ENCODE data around the gene DET1. TPM values are rescaled to one million over a fixed set of nuclear protein-coding genes. Genes with fewer than 3 reads are reported as not detected.

The DET1 gene
- total RNA-seq, 4 donors from 2014 or later = 4.1 to 8.7 (median 6.7) TPM

DNA sequence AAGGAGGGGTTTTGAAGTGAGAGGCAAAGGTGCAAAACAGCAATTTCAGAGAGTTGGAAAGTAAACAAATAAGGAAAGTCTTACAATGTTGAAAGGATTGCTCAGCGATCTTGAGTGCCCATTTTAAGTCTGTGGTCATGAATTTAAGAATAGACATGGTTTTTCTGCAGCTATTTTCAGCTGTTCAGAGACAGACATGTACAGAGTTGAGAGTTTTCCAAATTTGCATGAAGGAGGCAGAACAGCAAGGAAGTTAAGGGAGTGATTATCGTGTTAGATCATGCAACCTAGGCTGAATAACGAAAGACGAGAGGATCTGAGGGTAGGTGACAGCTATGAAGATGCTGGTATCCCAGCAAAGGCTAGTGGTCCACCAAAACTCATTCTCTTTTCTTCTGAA lies 37.2 kb downstream of the DET1 start:
- TF ChIP-seq, protein P1, sequence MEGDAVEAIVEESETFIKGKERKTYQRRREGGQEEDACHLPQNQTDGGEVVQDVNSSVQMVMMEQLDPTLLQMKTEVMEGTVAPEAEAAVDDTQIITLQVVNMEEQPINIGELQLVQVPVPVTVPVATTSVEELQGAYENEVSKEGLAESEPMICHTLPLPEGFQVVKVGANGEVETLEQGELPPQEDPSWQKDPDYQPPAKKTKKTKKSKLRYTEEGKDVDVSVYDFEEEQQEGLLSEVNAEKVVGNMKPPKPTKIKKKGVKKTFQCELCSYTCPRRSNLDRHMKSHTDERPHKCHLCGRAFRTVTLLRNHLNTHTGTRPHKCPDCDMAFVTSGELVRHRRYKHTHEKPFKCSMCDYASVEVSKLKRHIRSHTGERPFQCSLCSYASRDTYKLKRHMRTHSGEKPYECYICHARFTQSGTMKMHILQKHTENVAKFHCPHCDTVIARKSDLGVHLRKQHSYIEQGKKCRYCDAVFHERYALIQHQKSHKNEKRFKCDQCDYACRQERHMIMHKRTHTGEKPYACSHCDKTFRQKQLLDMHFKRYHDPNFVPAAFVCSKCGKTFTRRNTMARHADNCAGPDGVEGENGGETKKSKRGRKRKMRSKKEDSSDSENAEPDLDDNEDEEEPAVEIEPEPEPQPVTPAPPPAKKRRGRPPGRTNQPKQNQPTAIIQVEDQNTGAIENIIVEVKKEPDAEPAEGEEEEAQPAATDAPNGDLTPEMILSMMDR (IDR thresholded peaks at IDR 0.05) = no peak
- ATAC-seq (ENCODE audit: low FRiP score) (no peak), DNase-seq (ENCODE audit: low spot score) (no peak)

DNA sequence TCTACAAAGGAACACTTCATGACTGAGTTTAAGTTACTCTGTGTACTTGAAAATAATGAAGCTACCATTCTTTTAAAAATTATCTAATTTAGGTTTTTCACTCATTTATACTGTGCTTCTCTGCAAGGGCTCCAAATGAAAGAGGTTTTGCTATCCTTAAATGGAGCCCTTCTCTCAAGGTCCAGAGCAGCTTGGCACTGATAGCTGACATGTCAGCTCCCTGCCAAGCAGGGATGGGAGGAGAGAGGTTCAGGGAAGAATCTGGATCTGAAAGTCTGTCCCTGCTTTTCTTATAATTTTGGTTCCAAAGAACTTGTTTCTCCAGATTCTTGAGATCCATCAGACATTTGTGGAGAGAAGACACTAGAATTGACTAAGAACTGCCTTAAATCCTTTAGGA lies 39.9 kb downstream of the DET1 start:
- ATAC-seq (ENCODE audit: low FRiP score) (no peak), DNase-seq (ENCODE audit: low spot score) (no peak)
- TF ChIP-seq, protein P1 (IDR thresholded peaks at IDR 0.05) = no peak

DNA sequence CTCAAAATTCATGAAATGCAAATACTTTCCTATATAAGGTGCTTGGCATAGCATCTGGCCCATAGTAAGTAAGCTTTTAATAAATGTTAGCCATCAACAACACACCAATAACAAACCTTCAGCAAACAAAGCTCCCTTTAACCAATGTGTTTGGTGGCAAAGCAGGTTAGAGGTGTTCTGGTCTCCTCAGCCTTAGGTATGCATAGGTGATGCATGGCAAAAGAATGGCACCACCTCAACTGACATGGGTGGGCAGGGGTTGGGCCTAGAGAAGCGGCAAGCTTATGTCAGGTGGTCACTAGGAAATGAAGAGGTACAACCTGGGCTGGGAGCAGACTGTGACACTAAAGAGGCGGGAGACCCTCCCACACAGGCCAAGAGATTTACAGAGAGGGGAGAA lies 40.8 kb downstream of the DET1 start:
- DNase-seq (ENCODE audit: low spot score) (no peak), ATAC-seq (ENCODE audit: low FRiP score) (no peak)
- TF ChIP-seq, protein P1 (IDR thresholded peaks at IDR 0.05) = no peak

DNA sequence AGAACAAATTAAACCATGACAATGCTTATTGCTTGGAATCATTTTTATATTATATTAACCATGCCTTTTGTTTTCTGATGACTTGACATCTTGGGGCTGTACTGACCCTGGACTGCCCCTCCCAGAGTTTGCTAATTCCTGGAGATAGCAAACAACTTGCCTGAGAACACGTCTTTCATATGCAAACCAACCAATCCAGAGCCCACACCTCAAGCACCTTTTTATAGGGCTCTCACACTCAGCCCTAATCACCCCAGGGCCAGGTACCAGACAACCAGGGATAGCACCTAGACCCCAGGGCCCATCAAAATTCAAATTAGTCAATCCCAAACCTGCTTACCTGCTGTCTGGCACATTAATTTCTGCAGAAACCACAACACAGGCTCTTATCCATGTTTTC lies 42.0 kb downstream of the DET1 start:
- ATAC-seq (ENCODE audit: low FRiP score) (no peak), DNase-seq (ENCODE audit: low spot score) (no peak)
- TF ChIP-seq, protein P1 (IDR thresholded peaks at IDR 0.05) = no peak

DNA sequence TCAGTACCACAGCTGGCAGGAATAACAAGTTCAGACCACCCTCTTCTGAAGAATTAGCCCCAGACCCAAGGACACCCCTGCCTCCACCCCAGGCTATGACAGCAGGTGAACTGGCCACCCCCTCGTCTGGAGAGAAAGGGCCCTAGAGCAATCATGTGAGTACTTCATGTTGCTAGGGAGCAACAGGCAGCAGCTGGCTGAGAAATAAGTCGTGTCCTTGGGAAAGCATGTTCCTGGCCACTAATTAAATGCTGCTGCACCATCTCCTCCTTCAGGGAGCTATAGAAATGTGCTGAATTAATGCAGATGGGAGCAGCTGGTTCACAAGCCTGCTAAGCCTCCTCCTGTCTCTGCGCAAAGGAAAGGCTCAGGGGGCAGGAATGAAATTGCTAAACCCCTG lies 47.5 kb downstream of the DET1 start:
- TF ChIP-seq, protein P1 (IDR thresholded peaks at IDR 0.05) = no peak
- ATAC-seq (ENCODE audit: low FRiP score) (no peak), DNase-seq (ENCODE audit: low spot score) (no peak)

DNA sequence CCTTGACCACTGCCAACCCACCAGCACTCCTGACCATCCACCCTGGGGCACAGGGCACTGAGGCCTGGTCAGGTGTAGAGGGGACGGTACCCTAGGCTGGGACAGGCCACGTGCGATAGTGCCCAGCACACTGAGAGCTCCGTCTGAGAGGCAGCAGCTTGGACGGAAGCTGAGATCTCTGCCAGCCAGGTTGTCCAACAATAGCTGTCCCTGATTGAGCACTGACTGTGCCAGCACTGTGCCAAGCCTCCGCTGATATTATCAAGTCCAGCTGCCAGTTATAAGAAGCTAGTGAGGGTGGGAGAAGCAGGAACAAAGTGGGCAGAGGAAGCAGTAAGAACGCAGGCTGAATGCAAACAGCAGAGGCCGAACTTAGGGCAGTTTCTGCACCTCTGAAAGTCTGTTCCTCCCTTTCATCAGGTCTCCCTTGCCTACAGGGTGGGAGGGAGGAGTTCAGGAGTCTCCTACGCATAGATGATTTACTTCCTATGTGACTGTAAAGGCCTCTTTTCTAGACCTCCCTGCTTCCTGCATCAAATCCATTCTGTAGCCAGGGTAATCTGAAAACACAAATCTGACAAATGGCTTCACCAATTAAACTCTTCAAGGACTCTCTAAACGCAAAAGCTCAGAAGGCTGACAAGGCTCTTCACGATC lies 49.2 kb downstream of the DET1 start:
- DNase-seq (ENCODE audit: low spot score) = no peak
- no peak for ATAC-seq (ENCODE audit: low FRiP score)
- TF ChIP-seq, protein P1 (IDR thresholded peaks at IDR 0.05) = no peak

DNA sequence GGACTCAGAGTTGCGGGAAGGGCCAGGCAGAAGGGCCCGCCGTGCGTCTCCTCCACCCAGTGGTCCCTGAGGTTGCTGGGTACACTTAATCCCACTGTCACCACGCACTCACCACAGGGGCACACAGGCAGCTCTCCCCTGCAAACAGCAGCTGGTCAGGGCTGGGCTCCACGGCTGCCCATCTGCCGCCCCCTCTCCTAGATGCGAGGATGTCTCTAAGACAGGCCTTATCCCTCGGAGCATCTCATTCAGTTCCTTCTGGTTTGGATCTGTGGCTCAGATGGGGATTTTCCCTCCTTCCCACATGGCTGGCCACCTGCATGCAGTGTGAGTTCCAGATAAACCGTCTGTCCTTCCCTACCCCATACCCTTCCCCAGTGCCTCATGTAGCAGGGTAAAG lies 52.6 kb downstream of the DET1 start:
- TF ChIP-seq, protein P1 (IDR thresholded peaks at IDR 0.05) = no peak
- ATAC-seq (ENCODE audit: low FRiP score) (no peak), DNase-seq (ENCODE audit: low spot score) (no peak)
